Measurements from ENCODE around the gene PRKCZ.
"Not testable (repeated sequence)": the region's sequence is repeated elsewhere in the genome, so short reads cannot be mapped to it uniquely, and the experiment has no call there.

PRKCZ gene

GRCh38 chr1:2134266-2134620, 84.0 kb downstream of the PRKCZ start:
- no peak for DNase-seq (ENCODE audit: extremely low read depth, low read depth)
- H3K4me3 ChIP-seq (replicated peaks; ENCODE audit: low read depth, low read length) = no peak overlapping the region
- no peak for TF ChIP-seq CTCF (IDR thresholded peaks at IDR 0.05; ENCODE audit: low read depth, low read length, missing control alignments)

GRCh38 chr1:2134621-2135307, 84.6 kb downstream of the PRKCZ start:
- DNase-seq (ENCODE audit: extremely low read depth, low read depth) = no peak
- no peak for TF ChIP-seq CTCF (IDR thresholded peaks at IDR 0.05; ENCODE audit: low read depth, low read length, missing control alignments)
- no peak overlapping the region for H3K4me3 ChIP-seq (replicated peaks; ENCODE audit: low read depth, low read length)

GRCh38 chr1:2135441-2135841, 85.2 kb downstream of the PRKCZ start:
- no peak for TF ChIP-seq CTCF (IDR thresholded peaks at IDR 0.05; ENCODE audit: low read depth, low read length, missing control alignments)
- no peak for DNase-seq (ENCODE audit: extremely low read depth, low read depth)
- H3K4me3 ChIP-seq (replicated peaks; ENCODE audit: low read depth, low read length) = no peak overlapping the region

GRCh38 chr1:2135941-2136340, 85.7 kb downstream of the PRKCZ start:
- DNase-seq (ENCODE audit: extremely low read depth, low read depth) = no peak
- H3K4me3 ChIP-seq (replicated peaks; ENCODE audit: low read depth, low read length) = no peak overlapping the region
- TF ChIP-seq CTCF (IDR thresholded peaks at IDR 0.05; ENCODE audit: low read depth, low read length, missing control alignments) = no peak

- no peak for TF ChIP-seq CTCF (IDR thresholded peaks at IDR 0.05; ENCODE audit: low read depth, low read length, missing control alignments)
- H3K4me3 ChIP-seq (replicated peaks; ENCODE audit: low read depth, low read length) = no peak overlapping the region
- DNase-seq (ENCODE audit: extremely low read depth, low read depth) = no peak
These were observed 86.4 kb downstream of the PRKCZ start for GRCh38 chr1:2136386-2137235.

- TF ChIP-seq CTCF (IDR thresholded peaks at IDR 0.05; ENCODE audit: low read depth, low read length, missing control alignments) = no peak
- H3K4me3 ChIP-seq (replicated peaks; ENCODE audit: low read depth, low read length) = no peak overlapping the region
- DNase-seq (ENCODE audit: extremely low read depth, low read depth) = no peak
These were observed 87.3 kb downstream of the PRKCZ start for GRCh38 chr1:2137257-2138121.

GRCh38 chr1:2139156-2139555, 88.9 kb downstream of the PRKCZ start:
- not testable (repeated sequence) for DNase-seq (ENCODE audit: extremely low read depth, low read depth); H3K4me3 ChIP-seq (replicated peaks; ENCODE audit: low read depth, low read length)
